Mucosa of descending colon (tissue), 3 donors: Measurements from ENCODE around the gene FBXO45. TPM values are rescaled to one million over a fixed set of nuclear protein-coding genes. Genes with fewer than 3 reads are reported as not detected.

Experiments
- ATAC-seq: fragments of 200-7000 bp; cut with Tn5 transposase; one replicate; pipeline ENCODE4 v1.9.1; 2020; ENCODE audit warnings: mild to moderate bottlenecking, moderate library complexity
- DNase-seq, 3 donors: peaks; one replicate each; pipeline ENCODE4 v3.0.0-alpha.2; 2020
- H3K36me3 ChIP-seq: fragments of 200-600 bp; one replicate; pipeline ENCODE4 v1.8.0; 2021; ENCODE audit warnings: low read depth, mild to moderate bottlenecking
- H3K4me1 ChIP-seq: fragments of 200-600 bp; one replicate; pipeline ENCODE4 v1.8.0; 2021; ENCODE audit warnings: low read depth, mild to moderate bottlenecking
- H3K4me3 ChIP-seq: fragments of 200-600 bp; one replicate; pipeline ENCODE4 v1.8.0; 2021; ENCODE audit warnings: mild to moderate bottlenecking
- H3K9me3 ChIP-seq: fragments of 200-600 bp; one replicate; pipeline ENCODE4 v1.8.0; 2021; ENCODE audit warnings: mild to moderate bottlenecking
- intact Hi-C, 2 donors: fragments of 100-400 bp; cut with DNase I in 1 of 2; cut with micrococcal nuclease in 1 of 2; formaldehyde crosslinking; loops; one replicate each; pipeline versions ENCODE4 v1.11.0 to v1.11.1; 2022; cut with DNase I, micrococcal nuclease
- total RNA-seq, 3 donors: library from RNA; stranded (reverse); fragmentation: NEBNext Ultra II Directional in 2 of 3; extraction: Animal tissue kit (Norgen Biotek cat#: 25700) in 2 of 3; gene quantifications; one replicate each; pipeline versions ENCODE4 v1.2.1 to v1.2.4, GENCODE V29; 2021 to 2023
- TF ChIP-seq, protein P1 (sequence below): fragments of 200-600 bp; IDR thresholded peaks from one replicate; pipeline ENCODE4 v1.8.0; 2022; ENCODE audit warnings: antibody characterized with exemption, mild to moderate bottlenecking
- donor health status: DM: no; HTN: no; CAD: no; lungs with moderate emphysema.
- donor health status: DM: no; HTN: no; CAD: no.
- donor health status: DM: no; HTN: yes; CAD: no.

The FBXO45 gene
- total RNA-seq, 3 donors from 2014 or later: 7.5 to 12.7 (median 9.9) TPM

DNA sequence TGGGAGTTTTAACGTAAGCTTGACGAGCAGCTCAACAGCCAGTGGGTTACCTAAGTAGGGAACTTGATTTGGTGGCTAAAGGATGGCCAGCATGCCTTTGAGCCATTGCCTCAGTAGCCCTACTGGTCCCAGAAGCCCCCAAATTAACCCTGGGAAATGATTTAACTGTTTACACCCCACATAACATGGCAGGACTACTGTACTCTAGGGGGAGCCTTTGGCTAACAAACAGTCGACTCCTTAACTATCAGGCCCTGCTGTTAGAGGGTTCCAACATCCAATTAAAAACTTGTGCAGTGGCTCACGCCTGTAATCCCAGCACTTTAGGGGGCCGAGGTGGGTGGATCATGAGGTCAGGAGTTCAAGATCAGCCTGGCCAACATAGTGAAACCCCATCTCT lies 43.9 kb upstream of the FBXO45 start:
- DNase-seq (no peak), ATAC-seq (no peak)
- Histone ChIP-seq H3K4me1 (no peaks in the 10 kb centered on the region), H3K9me3 (peaks cover 23% of the 10 kb centered on the region), H3K36me3 (no peaks in the 10 kb centered on the region), H3K4me3 (no peak overlapping the region)
- TF ChIP-seq, protein P1, sequence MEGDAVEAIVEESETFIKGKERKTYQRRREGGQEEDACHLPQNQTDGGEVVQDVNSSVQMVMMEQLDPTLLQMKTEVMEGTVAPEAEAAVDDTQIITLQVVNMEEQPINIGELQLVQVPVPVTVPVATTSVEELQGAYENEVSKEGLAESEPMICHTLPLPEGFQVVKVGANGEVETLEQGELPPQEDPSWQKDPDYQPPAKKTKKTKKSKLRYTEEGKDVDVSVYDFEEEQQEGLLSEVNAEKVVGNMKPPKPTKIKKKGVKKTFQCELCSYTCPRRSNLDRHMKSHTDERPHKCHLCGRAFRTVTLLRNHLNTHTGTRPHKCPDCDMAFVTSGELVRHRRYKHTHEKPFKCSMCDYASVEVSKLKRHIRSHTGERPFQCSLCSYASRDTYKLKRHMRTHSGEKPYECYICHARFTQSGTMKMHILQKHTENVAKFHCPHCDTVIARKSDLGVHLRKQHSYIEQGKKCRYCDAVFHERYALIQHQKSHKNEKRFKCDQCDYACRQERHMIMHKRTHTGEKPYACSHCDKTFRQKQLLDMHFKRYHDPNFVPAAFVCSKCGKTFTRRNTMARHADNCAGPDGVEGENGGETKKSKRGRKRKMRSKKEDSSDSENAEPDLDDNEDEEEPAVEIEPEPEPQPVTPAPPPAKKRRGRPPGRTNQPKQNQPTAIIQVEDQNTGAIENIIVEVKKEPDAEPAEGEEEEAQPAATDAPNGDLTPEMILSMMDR: no peak
- intact Hi-C loops: no loop called here

DNA sequence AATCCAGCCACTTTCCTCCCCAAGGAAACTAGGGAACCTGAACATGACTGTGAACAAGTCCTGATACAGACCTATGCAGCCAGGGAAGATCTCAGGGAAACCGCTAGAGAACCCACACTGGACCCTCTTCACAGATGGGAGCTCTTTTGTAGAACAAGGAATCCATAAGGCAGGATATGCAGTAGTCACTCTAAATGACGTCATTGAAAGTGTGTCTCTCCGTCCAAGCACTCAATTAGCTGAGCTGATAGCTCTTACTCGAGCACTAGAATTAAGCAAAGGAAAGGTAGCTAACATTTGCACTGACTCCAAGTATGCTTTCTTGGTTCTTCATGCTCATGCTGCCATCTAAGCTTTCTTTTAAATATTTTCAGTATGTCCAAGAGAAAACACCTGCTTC lies 43.3 kb upstream of the FBXO45 start:
- Histone ChIP-seq H3K9me3 (peaks cover 17% of the 10 kb centered on the region), H3K4me1 (no peaks in the 10 kb centered on the region), H3K36me3 (no peaks in the 10 kb centered on the region), H3K4me3 (no peak overlapping the region)
- ATAC-seq: no peak
- TF ChIP-seq, protein P1: no peak
- no peak for DNase-seq
- intact Hi-C loops: no loop called here

DNA sequence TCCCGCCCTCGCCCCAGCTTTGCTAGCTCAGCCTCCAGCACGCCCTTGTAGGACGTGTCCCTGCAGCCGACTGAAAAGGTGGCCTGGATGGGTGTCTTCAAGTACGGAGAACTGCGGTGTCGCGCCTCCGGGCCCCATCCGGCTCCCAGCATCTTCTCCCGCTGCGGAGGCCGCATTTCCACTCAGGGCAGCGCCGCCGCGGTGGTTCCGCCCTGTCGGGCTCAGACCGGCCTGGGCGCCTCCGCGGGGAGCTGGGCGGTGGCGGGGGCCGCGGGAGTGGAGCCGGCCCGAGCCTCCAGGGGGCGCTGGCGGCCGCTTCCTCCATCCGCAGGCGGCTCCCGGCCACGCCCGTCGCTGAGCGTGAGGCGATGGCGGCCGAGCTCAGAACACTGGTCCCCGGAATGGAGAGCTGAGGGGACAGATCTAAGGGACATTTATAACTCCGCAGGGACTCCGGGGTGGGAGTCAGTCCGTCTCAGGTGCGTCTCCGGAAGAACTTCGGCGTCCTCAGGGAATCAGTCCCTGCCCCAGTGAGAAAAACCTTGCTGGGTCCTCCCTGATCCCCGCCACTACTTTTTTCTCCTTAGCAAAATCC lies 39.7 kb upstream of the FBXO45 start:
- TF ChIP-seq, protein P1: peak; percentile 65
- no peaks in the 10 kb centered on the region for H3K4me1 ChIP-seq
- intact Hi-C loops: no loop called here
- no peaks in the 10 kb centered on the region for H3K9me3 ChIP-seq
- ATAC-seq: peak; percentile 95
- H3K36me3 ChIP-seq: no peaks in the 10 kb centered on the region
- peak; percentile 80 to 84 (median 82) for DNase-seq
- H3K4me3 ChIP-seq: no peak overlapping the region

DNA sequence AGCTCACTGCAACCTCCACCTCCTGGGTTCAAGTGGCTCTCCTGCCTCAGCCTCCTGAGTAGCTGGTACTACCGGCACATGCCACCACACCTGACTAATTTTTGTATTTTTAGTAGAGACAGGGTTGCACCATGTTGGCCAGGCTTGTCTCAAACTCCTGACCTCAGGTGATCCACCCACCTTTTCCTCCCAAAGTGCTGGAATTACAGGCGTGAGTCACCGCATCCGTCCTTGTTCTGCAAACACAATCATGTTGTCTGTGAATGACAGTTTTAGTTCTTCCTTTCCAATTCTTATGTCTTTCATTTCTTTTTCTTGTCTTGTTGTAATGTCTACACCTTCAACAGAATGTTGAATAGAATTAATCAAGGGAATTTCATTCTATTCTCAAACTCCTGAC lies 37.0 kb upstream of the FBXO45 start:
- no peak for DNase-seq
- H3K4me1 ChIP-seq: no peaks in the 10 kb centered on the region
- ATAC-seq: no peak
- no peak overlapping the region for H3K4me3 ChIP-seq
- TF ChIP-seq, protein P1: no peak
- H3K36me3 ChIP-seq: no peaks in the 10 kb centered on the region
- intact Hi-C loops: no loop called here
- H3K9me3 ChIP-seq: no peaks in the 10 kb centered on the region

DNA sequence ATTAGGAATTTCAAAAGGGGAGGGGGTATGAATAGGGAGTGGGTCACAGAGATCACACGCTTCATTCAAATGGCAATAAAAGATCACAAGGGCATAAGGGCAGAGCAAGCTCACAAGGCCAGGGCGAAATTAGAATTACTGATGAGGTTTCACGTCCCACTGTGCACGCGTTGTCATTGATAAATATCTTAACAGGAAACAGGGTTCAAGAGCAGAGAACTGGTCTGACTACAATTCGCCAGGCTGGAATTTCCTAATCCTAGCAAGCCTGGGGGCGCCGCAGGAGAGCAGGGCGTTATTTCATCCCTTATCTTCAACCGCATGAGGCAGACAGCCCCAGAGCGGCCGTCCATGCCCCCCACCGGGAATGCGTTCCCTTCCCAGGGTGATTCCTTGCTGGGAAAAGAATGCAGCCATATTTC lies 35.2 kb upstream of the FBXO45 start:
- Histone ChIP-seq H3K4me1 (no peaks in the 10 kb centered on the region), H3K9me3 (no peaks in the 10 kb centered on the region), H3K36me3 (no peaks in the 10 kb centered on the region), H3K4me3 (no peak overlapping the region)
- ATAC-seq (no peak), DNase-seq (no peak)
- intact Hi-C loops: no loop called here
- TF ChIP-seq, protein P1: no peak
